ENCODE data around the gene PLEK.
"Not testable (repeated sequence)": the region's sequence is repeated elsewhere in the genome, so short reads cannot be mapped to it uniquely, and the experiment has no call there.

The PLEK gene

DNA sequence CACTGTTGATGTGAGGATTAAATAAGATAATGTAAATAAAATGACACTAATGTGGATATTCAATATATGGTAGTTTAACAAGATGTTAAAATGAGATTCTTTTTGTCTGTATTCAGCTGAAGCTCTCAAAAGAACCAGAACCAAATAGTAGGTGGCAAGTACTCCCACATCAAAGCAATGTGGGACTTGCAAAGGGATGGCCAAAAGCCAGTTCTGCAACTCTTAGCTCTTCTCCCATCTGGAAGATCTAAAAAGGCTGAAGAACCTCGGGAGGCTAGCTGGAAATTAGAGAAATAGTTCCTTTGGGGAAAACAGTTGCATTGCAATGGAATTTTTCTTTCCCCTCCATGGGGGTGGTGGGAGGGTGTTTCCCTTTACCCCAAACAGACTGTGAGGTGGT, 53.3 kb downstream of the PLEK start:
- DNase-seq: no peak

DNA sequence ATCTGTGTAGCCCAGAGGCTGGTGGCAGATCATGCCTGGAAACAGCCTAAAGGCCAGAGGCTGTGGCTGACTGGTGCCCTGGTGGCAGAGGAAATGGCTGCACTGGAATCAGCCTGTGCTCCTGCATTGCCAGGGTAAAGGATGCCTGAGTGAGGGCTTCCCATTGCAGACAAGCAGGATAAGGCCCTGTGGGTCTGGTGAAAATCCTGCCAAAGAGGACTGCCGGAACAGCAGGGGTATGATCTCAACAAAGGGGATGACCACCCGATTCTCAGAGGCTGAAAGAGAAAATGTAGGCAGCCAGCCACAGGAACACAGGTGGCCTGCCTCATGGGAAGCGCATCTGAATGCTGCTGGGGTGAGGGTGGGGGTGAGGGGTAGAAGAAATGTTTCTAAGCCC, 53.8 kb downstream of the PLEK start:
- no peak for DNase-seq

DNA sequence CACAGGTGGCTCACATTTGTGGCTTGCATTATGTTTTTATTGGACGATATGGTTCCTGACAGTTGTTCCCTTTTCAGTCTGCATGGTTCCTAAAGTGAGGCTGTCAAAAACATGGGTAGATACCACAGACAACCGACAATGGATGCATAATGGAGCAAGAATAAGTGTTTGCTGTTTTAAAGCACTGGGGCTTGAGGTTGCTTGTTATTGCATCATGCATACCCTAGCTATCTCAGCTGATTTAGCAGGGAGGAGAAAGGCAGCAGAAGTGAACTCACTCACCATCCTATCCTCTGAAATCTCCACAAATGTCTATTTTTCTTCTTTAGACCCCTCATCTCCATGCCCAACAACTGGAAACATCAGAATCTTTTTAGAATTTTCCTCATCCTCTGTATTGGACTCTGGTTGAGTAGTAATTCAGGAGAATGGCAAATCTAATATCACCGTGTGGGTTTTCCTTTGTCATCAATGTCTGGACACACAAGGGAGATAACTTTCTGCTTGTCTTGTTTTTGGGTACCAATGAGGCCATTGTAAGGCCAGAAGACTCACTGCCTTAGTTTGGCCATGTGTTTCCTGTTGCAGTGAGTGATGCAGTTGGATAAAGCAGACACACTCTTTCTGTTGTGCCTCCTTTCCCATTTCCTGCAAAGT, 55.3 kb downstream of the PLEK start:
- DNase-seq: no peak

DNA sequence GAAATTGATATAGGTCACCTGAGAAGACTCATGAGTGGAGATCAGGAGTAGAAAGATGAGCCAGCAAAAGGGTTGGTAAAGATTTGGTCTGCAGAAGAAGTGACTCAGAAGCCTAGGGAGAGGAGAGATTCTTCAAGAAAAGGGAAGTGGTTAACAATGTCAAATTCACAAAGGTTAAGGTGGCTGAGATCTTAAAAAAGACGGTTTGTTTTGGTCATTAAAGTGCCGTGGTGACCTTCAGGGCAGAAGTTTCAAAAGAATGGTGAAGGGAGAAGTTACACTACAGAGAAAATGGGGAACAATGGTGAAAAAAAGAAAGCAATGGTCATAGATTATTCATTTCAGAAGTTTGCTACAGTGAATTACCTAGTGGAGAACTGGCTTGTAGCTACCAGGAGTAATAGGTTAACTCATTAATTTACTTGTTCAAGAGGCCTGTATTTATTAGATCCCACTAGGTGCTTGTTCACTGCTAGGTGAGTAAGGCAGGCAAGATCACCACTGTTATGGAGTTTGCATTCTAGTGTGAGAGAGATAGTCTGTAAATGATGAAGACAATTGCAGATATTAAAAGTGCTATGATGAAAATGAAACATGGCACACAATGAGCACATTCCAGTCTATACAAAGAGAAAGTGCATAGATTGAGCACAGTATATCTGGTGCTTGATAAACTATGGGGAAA, 59.0 kb downstream of the PLEK start:
- DNase-seq: no peak

- DNase-seq: no peak
These were observed 60.4 kb downstream of the PLEK start for GRCh38 chr2:68425503-68425902.

DNA sequence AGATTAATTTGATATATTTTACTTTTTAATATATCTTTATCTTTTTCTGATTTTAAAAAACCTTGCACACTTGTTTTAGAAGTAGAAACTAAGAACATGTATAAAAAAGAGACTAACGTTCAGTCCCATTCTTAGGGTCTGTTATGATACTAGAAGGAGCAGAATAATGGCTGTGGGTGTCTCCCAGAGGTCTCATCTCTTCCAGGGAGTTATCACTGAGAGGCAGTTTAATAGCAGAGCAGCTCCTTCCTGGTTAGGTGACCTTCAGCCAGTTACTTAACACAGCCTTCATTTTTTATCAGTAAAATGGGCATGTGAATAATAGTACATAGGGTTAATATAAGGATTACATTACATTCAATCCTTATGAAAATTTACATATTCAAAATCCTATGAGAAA, 61.4 kb downstream of the PLEK start:
- DNase-seq: no peak

DNA sequence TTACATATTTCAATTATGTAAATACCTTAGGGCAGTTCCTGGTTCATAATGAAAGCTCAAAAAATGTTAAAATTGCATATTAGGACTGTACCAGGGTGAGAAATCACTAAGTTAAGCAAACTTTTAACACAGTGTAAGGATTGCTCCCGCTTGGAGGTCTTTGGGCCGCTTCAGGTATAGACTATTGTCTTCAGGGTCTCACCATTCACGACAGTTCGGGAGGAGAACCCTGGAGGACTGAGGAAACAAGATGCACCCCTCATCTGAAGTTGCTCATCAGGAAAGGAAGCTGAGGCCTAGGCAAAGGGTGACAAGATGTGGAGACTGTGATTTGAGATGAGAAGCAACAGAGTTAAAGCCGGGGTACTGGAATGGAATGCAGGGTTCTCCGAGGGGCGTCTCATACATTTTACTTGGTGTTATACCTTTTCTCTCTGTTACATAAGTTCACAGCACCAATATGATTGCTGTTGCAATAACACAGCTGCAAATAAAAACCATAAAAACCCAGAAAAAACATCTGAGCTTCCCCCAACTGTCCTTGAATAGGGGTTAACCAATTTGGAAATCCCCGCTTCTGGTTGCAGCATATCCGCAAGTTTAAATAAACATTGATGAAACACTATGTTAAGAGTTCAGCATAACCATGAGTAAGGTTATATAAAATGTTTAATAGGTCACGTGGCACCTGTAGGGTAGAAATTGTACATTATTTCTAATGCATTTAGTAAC, 61.9 kb downstream of the PLEK start:
- DNase-seq: no peak

GRCh38 chr2:68428126-68428525, 63.0 kb downstream of the PLEK start:
- no peak for DNase-seq

- DNase-seq: no peak
These were observed 63.7 kb downstream of the PLEK start for GRCh38 chr2:68428746-68429145.

DNA sequence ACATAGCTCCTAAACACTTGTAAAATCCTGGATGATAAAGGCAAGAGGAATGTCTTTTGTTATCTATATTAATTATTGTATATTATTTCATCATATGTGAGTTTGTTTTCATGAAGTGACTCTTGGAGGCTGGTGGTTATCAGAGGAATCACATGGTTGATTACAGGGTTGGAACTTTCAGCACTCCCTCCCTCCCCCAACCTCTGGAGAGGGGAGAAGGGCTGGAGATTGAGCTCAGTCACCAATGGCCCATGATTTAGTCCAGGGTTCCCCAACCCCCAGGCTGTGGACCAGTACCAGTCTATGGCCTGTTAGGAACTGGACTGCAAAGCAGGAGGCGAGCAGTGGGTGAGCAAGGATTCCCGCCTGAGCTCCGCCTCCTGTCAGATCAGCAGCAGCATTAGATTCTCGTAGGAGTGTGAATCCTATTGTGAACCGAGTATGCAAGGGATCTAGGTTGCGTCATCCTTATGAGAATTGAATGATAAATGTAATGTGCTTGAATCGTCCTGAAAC, 64.3 kb downstream of the PLEK start:
- DNase-seq: no peak

DNA sequence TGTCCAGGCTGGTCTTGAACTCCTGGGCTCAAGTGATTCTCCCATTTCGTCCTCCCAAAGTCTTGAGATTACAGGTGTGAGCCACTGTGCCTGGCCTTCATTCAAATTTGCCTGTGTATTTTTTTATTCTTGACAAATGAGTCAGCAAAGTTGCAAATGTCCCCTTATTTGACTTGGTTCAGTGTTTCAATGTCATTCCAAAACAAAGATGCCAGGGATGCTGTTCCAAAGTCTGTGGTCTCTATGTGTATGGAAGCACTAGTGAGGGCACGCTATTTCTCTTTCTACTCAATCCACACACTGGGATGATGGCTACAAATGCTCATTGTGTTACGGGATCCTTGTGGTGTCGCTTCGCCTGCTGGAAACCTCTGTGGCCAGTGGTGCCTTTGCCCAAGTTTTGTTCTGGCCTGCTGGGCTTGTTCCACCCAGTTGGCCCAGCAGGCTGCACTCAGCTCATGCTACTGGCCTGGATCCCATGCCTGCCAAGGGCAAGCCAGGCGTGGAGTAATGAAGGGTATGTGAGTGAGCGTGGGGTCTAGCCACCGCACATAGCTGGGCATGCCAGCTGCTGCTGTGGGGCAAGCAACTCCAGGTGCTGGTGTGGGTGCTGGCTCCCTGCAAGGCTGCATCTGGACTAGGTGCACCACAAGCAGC, 66.4 kb downstream of the PLEK start:
- DNase-seq: no peak

DNA sequence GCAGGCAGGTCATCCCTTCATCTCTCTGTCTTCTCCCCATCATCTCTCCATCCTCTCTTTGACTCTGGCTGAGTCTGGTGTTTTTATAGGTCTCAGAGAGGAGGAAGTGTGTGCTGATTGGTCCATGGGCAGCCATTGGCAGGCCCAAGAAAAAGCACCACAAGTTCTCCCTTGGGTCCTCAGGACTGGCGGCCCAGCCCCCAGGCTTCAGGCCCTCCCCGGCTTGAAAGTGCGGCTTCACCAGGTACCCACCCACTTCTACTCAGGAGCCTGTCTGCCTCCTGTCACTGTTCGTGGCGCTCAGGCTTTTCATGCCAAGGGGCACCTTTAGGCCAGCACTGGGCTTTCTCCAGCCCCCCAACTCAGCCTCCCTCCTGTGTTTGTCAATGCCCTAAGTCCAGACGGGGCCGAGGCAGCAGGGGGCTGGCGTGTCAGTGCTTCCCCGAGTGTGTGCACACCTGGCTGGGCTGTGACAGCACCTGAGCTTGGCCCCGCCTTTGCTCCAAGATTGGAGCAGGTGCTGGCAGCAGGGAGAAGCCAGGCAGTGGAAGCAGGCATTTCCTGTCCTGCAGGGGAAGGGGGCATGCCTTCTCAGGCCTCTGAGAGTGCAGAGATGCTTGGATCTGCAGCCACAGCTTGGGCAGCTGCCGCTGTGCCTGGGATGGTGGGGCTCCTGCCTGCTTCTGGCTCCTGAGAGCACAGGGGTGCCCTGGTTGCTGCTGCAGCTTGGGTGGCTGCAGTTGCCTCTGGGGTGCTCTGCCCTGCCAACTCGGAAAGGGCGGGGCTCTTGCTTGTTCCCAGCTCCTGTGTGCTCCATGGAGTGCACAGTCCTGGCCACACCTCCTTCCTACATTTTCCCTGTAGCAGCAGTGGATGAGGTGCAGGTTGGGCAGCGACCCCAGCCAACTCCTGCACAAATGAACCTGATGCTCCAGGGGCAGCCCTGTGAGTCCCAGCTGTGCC, 67.9 kb downstream of the PLEK start:
- no peak for DNase-seq

DNA sequence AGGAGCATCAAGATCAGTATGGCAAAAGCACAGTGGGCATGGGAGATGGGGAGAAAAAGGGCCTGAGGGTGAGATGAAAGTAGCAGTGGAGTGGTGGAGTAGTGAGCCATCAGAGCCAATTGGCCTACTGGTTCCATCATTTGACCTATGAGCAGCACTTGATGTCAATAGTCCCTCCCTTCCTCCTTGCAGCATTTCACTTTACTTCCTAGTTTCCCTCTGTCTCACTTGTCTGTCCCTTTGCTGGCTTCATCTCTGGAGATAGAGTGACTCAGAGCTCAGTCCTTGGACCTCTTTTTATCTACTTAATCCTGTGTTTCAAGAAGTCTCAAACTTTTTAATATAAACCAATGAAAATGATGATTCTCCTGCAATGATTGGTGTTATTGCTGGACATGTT, 69.9 kb downstream of the PLEK start:
- DNase-seq: no peak

DNA sequence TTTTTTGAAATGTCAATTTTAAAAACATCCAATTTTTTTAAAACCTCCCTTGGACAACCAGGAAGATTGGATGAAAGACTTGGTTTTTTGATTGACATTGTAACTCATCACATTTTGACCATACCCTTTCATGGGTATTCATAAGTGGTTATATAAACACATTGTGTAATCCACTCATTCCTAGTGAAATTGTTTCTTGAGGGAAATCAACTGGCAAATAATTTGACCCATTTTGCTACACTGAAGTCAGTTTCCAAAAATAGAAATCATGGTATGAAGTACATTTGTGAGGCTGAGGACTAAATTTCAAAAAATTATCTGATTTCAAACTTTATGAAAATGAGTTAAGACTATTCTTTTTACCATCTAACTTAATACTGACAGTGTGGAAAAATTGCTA, 70.5 kb downstream of the PLEK start:
- DNase-seq: no peak

GRCh38 chr2:68436270-68436669, 71.2 kb downstream of the PLEK start:
- no peak for DNase-seq

DNA sequence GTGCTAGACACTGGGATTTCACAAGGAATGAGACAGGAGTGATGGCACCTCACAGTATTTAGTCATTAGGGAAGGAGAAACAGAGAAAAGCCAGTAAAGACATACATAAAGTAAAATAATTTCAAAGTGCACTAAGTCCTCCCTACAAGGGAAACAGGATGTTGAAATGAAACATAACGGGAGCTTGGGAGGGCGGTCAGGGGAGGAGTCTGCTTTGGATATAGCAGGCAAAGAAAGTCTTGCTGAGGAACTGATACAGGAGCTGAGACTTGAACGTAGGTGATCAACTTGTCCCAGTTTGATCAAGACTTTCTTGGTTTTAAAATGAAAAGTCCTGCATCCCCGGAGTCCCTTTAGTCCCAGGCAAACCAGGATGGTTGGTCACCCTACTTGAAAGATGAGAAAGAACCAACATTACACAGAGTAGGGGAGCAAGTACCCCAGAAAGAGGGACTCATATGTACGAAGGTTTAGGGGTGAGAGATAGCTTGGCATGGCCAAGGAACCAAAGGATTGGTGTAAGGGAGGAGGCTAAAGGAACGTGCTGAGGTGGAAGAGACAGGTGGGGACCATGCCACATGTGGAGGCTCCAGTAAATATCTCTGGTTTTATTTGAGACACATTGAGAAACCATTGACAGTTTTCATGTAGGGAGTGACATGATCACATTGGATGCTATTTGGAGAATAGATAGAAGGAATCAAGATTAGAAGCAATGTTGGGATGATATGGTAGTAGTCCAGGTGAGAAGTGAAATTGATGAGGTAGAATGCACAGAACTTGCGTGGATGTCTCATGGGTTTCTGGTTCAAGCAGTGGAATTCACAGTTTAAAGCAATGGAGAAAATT, 73.6 kb downstream of the PLEK start:
- no peak for DNase-seq

DNA sequence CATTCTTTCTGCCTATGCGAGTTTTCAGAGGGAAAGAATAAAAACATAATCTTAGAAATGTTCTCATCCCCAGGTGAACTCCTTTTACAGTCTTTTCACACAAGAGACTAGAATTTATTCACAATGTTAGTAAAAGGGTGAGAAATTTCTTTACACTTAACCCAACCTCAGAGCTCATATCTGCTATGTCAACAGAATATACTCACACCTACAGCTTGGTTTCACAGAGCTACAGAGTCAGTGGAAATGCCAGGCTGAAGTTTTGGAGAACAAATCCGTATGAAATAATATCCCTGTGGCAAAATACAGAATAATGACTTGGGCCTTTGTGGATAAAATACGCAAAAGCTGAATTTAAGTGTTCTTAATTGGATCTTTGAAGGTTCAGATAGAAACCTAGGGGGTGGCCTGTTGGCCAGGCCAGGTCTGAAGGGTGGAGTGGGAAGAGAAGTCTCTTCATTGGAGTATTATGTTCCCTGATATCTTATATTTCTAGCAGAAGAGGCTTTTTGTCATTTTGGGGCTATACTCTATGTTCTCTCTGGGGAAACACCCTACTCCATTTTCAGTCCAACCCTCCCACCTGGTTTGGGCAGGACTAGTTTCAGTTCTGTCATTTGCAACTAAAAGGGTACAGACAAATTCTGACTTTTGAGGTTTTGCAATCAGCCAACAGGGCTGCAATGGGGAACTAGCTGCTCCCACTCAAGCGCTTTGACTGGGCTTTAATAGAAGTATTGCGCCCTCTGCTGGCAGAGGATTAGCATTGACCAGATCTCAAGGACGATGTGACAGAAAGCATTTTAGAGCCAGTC, 76.3 kb downstream of the PLEK start:
- DNase-seq: peak; percentile 82

GRCh38 chr2:68441994-68442322, 76.9 kb downstream of the PLEK start:
- no peak for DNase-seq

DNA sequence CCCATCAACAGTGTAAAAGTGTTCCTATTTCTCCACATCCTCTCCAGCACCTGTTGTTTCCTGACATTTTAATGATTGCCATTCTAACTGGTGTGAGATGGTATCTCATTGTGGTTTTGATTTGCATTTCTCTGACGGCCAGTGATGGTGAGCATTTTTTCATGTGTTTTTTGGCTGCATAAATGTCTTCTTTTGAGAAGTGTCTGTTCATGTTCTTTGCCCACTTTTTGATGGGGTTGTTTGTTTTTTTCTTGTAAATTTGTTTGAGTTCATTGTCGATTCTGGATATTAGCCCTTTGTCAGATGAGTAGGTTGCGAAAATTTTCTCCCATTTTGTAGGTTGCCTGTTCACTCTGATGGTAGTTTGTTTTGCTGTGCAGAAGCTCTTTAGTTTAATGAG, 81.3 kb downstream of the PLEK start:
- DNase-seq: not testable (repeated sequence)

Measured in right forelimb (tissue), 1 donor.